D721Med (cell line): ENCODE data around the gene ATP4B.

ENCODE experiments used
- DNase-seq: peaks from one replicate; pipeline ENCODE4 v3.0.0; 2011; ENCODE audit warnings: low spot score; ENCODE audit not compliant: insufficient read length
- FAIRE-seq: peaks from 2 replicates; lab custom pipeline; 2011; peaks lifted over from hg19 to GRCh38; lab: Jason Lieb, UNC
- CTCF ChIP-seq: IDR thresholded peaks from 2 replicates; pipeline ENCODE4 v1.5.1; 2012; ENCODE audit warnings: mild to moderate bottlenecking, control low read depth; ENCODE audit not compliant: insufficient read depth; ENCODE audit errors: missing control alignments

Gene ATP4B

GRCh38 chr13:113646921-113647340 lies 11.1 kb downstream of the ATP4B start:
- no peak for TF ChIP-seq CTCF
- DNase-seq, result no peak
- no peak for FAIRE-seq

GRCh38 chr13:113646376-113646775 lies 11.6 kb downstream of the ATP4B start:
- TF ChIP-seq CTCF, result no peak
- FAIRE-seq (no peak), DNase-seq (no peak)

GRCh38 chr13:113645329-113645728 lies 12.7 kb downstream of the ATP4B start:
- FAIRE-seq (no peak), DNase-seq (no peak)
- no peak for TF ChIP-seq CTCF

GRCh38 chr13:113644800-113645199 lies 13.2 kb downstream of the ATP4B start:
- TF ChIP-seq CTCF, result no peak
- DNase-seq, result no peak
- FAIRE-seq, result no peak

GRCh38 chr13:113643593-113643992 lies 14.4 kb downstream of the ATP4B start:
- no peak for TF ChIP-seq CTCF
- FAIRE-seq (no peak), DNase-seq (no peak)

GRCh38 chr13:113642563-113642962 lies 15.4 kb downstream of the ATP4B start:
- no peak for FAIRE-seq
- DNase-seq, result no peak

GRCh38 chr13:113641426-113641825 lies 16.6 kb downstream of the ATP4B start:
- TF ChIP-seq CTCF, result no peak
- FAIRE-seq (no peak), DNase-seq (no peak)

More at GRCh38 chr13:113642563-113642962, 15.4 kb downstream of the ATP4B start:
- TF ChIP-seq CTCF, result no peak
